Effector CD4-positive, alpha-beta T cell (primary cell): ENCODE measurements around the gene NEFH.
"Not testable (repeated sequence)": the region's sequence is repeated elsewhere in the genome, so short reads cannot be mapped to it uniquely, and the experiment has no call there.

Experiments used
- DNase-seq: peaks from one replicate; pipeline ENCODE4 v3.0.0-alpha.2; 2020

NEFH gene

DNA sequence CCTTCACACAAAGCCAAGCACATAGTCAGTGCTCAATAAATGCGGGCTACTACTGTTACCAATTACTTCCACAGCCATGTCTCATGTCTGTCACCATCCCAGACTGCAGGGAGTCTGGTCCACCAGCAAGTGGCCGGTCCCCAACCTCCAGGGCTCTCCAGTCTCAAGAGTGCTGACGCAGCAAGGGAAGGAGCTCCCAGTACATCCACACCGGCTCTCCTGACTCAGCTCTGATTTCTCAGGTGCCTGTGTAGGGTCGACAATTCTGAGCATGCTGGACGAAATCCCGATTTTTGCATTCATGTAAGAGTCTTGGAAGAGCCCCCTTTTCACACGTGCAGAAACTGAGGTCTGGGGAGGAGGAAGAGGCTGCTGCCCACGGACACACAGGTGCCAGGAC is 10.3 kb upstream of the NEFH start:
- no peak for DNase-seq

DNA sequence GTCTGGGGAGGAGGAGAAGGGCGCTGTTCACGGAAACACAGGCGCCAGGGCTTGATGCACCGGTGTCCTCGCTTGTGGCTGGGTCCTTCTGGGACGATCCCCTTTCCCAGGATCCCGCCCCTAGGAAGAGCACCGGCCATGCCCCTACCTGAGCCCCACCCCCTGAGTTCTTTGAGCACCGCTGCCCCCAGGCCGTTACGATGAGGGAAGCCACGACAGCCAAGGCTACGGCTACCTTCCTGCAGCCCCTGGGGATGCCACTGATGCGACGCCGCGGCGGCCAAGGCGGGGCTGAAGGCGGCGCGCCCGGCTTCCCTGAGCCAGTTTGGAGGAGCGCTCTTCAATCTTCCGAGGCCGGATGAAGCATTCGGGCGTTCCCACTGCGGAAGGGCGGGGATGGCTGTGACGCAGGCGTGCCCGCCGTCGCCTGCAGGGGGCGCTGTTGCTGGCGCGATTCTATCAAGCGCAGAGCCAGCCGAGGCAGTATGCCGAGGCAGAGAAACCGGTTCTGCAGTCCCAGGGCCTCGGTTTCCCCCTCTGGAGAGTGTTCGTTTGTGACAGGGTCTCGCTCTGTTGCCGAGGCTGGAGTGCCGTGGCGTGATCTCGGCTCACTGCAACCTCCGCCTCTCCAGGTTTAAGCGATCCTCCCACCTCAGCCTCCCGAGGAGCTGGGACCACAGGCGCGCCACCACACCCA is 9.7 kb upstream of the NEFH start:
- DNase-seq: peak; percentile 45

DNA sequence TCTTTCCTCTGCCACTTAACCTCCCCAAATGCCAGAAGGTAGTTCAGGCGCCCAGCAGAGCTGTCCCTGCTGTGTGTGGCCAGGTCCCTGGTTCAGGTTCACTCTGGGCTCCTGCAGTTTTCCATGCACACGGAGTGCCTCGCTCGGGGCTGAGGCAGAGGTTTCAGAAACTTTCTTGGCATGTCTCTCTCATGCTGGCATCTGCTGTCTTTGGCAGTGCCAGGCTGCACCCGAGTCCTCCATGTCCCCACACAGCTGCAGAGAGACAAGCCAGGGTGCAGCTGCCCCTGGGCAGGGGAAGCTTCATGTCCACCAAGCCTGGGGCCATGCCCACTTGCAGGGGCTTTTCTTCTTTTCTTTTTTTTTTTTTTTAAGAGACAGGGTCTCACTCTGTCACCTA is 7.0 kb upstream of the NEFH start:
- no peak for DNase-seq

DNA sequence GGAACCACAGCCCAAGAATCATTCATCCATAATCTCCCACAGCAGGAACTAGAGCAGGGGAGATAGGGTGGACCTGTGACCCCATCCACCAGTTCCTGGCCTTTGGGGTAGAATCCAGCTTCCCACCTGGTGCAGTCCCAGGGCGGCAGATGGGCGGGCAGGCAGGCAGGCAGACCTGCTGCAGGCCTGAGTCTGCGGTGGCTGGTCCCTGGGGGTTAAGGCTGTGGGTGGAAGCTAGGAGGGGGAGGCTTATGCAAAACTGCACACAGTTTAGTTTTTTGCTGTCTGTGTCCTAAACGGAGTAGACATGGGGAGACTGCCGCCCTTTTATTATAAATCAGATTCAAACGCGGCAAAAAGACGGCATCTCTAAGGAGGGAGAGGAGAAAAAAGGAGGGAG is 4.5 kb upstream of the NEFH start:
- no peak for DNase-seq

DNA sequence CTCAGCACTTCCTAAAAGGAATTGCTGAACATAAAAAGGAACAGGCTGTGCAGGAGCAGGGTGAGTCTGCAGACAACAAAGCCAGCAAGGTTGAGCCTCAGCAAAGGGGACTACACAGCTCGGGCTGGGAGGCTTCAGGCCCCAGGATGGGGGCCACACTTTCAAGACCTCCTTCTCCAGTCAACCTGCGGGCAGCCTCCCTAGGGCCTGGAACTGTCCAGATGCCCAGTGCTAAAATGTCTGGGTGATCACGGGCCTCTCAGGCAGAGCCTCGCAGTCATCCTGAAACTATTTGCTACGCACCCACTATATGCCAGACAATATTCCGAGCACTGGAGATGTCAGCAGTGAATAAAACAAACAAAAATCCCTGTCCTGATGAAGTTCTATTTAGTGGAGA is 3.9 kb upstream of the NEFH start:
- DNase-seq: no peak

DNA sequence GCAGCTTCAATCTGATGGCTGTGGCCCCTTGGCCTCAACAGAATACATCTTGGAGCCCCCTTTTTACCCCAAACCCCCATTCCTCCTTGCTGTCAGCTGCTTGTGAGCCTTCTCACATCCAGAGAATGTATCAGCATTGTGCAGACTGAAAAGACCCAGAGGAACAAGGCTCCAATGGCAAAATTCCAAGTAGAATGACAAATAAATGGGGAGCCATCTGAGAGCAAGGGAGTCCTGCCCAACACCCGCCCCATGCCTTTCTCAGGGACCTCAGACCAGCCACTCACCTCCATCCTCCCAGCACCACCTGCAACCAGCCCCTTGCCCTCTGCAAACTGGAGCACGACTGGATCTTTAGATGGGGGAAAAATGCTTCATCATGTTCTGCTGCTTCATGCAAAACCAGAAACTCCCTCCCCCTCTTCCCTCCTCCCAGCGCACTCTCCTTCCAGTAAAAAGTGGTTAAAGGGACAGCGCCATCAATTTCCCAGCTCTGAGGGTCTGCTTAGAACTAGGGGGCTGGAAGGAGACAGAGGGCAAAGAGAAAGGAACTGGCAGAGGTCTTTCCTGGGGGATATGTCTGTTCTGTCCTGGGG is 2.2 kb upstream of the NEFH start:
- DNase-seq: no peak

DNA sequence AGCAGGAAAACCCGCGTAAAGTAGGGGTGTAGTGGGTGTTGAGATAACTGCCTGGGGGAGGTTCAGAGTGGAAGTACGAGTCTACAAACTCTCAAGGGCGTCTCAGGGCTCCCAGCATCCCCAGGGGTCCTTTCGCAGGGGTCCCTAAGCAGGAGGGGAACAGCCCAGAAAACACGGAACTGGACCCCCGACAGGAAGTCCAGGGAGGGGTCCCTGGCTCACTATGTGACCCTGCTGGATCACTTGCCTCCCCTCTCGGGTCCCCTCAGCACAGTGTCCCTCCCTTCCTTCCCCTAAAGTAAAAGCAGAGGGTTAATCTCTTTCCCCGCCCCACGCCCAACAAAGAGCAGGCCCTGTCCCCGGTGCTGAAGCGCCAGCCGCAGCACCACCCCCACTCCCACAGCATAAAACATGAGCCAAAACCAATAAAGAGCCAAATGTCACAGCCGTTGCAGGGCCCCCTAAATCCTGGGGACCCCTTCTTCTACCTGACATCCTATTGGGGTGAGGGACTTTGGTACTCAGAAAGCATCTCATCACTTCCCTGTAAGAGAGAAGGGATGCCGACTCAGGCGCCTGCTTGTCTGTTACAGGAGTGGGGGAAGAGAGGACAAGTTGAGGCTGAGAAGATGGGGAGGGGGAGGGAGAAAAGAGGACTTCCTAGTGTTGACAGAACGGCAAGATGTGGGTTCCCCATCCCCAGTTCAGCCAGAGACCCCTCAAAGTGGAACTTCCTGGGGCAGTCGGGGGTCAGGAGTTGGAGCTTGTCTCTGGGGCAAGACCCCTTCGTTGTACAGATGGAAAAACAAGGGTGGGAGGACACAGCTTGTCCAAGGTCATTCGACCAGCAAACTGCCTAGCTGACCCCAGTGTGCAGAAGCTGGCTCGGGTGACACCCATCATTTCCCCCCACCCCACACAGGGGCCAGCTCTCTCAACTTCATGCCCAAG is 1.4 kb upstream of the NEFH start:
- no peak for DNase-seq

DNA sequence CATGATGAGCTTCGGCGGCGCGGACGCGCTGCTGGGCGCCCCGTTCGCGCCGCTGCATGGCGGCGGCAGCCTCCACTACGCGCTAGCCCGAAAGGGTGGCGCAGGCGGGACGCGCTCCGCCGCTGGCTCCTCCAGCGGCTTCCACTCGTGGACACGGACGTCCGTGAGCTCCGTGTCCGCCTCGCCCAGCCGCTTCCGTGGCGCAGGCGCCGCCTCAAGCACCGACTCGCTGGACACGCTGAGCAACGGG is 169 bp downstream of the NEFH start:
- no peak for DNase-seq

DNA sequence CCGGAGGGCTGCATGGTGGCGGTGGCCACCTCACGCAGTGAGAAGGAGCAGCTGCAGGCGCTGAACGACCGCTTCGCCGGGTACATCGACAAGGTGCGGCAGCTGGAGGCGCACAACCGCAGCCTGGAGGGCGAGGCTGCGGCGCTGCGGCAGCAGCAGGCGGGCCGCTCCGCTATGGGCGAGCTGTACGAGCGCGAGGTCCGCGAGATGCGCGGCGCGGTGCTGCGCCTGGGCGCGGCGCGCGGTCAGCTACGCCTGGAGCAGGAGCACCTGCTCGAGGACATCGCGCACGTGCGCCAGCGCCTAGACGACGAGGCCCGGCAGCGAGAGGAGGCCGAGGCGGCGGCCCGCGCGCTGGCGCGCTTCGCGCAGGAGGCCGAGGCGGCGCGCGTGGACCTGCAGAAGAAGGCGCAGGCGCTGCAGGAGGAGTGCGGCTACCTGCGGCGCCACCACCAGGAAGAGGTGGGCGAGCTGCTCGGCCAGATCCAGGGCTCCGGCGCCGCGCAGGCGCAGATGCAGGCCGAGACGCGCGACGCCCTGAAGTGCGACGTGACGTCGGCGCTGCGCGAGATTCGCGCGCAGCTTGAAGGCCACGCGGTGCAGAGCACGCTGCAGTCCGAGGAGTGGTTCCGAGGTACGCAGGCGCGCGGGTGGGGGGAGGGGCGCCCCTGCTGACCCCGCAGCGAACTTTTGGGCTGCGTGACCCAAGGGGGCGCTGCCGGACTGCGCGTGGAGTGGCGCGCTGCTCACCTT is 670 bp downstream of the NEFH start:
- no peak for DNase-seq

DNA sequence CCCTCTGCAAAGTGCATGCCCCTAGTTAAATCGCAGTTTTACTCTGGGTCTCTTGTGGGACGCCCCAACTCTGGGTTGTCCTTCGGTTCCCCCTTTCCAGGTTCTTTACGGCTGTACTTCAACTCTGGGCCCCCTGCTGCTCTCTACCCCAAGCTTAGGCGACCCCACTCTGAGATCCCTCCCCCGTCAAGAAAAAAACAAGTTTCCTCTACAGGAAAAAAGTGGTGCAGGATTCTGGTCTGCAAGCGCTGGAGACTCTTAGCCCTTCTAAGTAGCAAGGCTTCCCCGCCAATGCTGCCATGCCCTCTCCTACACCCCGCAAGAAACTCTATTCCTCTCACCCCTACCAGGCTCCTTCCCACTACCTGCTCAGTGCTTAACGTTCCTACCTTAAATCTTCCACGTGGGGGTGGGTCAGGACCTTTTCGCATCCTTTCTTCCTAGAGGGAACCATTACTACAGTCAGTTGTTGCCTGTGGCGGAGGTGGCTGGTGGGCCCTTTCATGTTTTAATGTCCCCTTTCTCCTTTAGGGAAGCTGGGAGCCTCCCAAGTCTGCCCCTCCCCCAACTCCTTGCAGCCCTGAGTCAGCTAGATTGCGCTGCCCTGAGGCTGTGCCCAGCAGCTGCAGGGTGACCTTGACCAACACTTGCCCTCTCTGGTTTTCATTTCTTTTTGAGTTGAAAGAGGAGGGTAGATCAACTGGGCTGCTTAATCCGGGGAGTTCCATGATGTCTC is 1.4 kb downstream of the NEFH start:
- DNase-seq: no peak

DNA sequence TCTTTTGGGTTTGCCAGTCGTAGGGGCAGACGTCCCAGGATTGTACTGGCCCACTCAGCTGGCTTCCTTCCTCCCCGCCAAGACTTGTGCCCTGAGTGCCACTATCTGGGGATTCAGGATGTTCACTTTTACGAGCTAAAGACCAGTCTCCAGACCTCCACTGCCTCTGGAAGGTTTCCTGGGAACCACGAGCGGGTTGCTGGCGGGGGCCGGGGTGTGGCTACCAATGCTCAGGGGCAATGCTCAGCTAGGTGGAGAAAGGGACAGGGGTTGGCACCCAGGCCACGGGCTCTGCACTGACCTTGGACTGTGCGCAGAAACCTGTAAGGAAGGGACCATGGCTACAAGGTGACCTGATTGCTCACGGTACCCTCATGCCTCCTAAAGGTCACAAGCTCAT is 2.2 kb downstream of the NEFH start:
- no peak for DNase-seq

DNA sequence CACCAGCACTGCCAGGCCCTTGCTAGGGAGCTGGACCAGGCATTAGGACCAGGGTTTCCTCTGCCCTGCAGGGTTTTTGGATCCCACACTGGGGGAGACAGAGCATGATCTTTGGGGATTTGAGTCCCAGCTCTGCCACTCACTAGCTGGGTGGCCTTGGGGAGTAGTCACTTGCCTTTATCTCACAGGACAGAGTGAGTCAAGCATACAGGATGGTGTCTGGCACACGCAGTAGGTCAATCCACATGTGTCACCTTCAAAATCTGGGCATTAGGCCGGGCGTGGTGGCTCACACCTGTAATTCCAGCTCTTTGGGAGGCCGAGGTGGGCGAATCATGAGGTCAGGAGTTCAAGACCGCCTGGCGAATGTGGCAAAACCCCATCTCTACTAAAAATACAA is 2.7 kb downstream of the NEFH start:
- no peak for DNase-seq

DNA sequence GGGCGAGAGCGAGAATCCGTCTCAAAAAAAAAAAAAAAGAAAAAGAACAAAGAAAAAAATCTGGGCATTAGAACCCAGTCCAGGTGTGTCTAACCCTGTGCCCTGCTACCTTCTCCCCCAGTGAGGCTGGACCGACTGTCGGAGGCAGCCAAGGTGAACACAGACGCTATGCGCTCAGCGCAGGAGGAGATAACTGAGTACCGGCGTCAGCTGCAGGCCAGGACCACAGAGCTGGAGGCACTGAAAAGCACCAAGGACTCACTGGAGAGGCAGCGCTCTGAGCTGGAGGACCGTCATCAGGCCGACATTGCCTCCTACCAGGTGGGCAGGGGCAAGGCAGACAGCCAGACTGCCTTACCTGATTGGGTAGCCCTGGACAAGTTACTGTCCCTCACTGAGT is 3.2 kb downstream of the NEFH start:
- no peak for DNase-seq

DNA sequence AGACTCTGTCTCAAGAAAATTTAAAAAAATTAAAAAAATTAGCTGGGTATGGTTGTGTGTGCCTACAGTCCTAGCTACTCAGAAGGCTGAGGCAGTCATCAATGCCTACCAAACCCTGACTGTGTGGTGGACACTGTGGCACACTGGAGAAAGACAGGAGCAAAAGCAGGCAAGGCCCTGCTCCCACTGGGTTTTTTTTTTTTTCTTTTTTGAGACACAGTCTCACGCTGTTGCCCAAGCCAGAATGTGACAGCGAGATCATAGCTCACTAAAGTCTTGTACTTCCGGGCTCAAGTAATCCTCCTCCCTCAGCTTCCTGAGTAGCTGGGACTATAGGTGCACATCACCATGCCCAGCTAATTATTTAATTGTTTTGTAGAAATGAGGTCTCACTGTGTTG is 4.6 kb downstream of the NEFH start:
- DNase-seq: no peak

DNA sequence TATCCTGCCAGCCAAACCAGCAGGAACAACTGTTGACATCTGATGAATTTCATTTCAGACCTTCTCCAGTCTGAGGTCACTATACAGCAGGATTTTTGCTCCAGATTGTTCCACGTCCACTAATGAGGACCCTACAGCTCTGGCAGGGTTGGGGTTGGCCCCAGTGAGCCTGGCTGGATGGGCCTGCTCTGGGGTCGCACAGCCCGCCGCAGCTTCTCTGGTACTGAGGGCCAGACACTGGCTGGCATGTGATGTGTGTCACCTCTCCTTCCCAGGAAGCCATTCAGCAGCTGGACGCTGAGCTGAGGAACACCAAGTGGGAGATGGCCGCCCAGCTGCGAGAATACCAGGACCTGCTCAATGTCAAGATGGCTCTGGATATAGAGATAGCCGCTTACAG is 5.4 kb downstream of the NEFH start:
- DNase-seq: no peak

DNA sequence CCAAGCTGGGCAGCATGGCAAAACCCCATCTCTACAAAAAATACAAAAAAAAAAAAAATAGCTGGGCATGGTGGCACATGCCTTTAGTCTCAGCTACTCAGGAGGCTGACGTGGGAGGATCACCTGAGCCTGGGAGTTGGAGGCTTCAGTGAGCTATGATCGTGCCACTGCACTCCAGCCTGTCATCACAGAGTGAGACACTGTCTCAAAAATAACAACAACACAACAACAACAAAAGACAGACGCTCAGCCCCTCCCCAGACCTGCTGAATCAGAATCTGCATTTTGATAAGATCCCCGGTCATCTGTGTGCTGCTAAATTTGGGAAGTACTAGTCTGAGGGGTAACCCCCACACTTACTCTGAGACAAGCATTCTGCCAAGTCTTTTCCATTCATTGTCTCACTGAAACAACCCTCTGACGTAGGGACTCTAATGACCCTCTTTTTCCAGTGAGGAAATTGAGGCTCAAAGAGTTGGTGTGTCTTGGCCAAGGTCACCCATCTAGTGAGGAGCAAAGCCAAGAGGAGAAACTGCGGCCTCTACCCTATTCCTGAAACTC is 7.5 kb downstream of the NEFH start:
- no peak for DNase-seq

DNA sequence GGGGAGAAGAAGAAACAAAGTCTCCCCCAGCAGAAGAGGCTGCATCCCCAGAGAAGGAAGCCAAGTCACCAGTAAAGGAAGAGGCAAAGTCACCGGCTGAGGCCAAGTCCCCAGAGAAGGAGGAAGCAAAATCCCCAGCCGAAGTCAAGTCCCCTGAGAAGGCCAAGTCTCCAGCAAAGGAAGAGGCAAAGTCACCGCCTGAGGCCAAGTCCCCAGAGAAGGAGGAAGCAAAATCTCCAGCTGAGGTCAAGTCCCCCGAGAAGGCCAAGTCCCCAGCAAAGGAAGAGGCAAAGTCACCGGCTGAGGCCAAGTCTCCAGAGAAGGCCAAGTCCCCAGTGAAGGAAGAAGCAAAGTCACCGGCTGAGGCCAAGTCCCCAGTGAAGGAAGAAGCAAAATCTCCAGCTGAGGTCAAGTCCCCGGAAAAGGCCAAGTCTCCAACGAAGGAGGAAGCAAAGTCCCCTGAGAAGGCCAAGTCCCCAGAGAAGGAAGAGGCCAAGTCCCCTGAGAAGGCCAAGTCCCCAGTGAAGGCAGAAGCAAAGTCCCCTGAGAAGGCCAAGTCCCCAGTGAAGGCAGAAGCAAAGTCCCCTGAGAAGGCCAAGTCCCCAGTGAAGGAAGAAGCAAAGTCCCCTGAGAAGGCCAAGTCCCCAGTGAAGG is 9.2 kb downstream of the NEFH start:
- not testable (repeated sequence) for DNase-seq

DNA sequence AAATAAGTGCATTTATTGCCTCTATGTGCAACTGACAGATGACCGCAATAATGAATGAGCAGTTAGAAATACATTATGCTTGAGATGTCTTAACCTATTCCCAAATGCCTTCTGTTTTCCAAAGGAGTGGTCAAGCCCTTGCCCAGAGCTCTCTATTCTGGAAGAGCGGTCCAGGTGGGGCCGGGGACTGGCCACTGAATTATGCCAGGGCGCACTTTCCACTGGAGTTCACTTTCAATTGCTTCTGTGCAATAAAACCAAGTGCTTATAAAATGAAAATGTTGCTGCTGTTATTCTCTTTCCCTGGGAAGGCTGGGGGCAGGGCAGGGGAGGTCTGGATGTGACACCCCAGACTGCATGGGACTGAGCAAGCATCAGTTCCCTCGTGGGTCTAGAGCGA is 11.0 kb downstream of the NEFH start:
- DNase-seq: no peak

DNA sequence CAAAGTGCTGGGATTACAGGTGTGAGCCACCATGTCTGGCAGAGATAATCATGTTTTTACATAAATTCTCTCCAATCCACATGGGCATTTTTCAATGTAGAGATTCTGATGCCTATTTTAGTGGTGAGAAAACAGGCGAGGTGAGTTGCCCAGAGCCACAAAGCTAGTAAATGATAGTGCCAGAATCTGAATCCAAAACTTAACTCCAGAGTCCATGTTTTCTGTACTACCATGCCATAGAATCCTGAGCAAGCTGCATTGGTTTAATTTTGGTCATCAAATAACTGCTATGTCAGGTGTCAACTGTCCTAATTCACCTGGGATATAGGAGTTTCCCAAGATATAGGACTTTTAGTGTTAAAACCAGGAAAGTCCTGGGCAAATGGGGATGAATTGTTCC is 13.6 kb downstream of the NEFH start:
- DNase-seq: no peak

DNA sequence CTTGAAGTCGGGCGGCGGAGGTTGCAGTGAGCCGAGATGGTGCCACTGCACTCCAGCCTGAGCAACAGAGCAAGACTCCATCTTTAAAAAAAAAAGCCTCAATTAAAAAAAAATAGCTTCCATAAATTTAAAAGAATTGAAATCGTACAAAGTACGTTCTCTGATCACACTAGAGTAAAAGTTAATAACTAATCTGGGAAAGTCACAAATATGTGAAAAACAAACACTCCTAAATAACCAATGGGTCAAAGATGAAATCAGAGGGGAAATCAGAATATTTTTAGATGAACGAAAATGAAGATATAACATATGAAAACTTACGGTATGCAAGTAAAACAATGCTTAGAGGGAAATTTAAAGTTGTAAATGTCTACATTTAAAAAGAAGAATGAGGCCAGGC is 19.8 kb downstream of the NEFH start:
- DNase-seq: no peak

DNA sequence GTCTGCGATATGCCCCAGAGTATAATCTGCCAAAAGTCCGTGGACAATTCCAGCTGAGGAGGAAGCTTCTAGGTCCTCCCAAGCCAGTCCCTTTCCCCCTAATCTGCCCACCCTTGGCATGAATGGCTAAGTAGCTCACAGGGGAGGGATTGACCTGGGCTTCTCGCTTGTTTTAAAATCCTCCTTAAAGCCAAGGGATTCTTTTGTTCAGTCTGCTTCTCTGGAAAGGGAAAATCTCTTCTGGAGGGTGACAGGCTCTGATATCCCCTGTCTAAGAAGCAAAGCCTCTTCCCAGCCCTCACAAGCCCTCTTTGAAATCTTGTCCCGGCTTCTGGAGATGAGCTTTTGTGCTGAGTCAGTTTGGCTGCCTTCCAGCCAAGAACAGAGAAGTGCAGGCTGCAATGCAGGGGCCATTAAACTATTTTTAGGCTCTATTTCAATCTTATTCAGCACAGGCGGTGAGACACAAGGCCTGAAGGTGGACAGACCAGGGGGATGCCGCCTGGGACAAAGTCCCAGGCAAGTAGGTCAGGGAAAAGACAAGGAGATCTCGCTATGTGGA is 23.9 kb downstream of the NEFH start:
- DNase-seq: no peak

DNA sequence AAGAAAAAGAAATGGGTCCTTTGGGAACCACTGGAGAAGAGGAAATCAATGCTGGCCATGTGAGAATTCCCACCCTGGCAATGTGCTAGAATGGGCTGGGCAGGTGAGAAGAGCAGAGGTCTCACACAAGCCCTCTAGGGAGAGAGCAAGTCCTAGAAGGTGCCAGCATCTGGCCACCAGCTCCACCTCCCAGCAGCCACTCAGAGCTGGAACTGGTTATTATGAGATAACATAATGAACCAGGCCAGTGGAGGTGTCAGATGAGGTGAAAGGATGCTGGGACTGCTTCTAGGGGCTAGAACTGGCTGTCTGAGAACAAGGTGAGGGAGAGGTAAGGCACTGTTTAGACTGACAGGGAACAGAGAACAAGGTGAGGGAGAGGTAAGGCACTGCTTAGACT is 29.3 kb downstream of the NEFH start:
- no peak for DNase-seq
